ENCODE results near the gene LRRC1.

LRRC1 gene

GRCh38 chr6:53929041-53929820, 134.4 kb downstream of the LRRC1 start:
- DNase-seq = no peak

GRCh38 chr6:53929821-53930120, 135.0 kb downstream of the LRRC1 start:
- no peak for DNase-seq

- no peak for DNase-seq
These were observed 135.5 kb downstream of the LRRC1 start for GRCh38 chr6:53930330-53930729.

GRCh38 chr6:53931086-53931485, 136.3 kb downstream of the LRRC1 start:
- no peak for DNase-seq

- DNase-seq = no peak
These were observed 137.7 kb downstream of the LRRC1 start for GRCh38 chr6:53932516-53932915.

GRCh38 chr6:53934023-53934422, 139.2 kb downstream of the LRRC1 start:
- no peak for DNase-seq

GRCh38 chr6:53937461-53937860, 142.7 kb downstream of the LRRC1 start:
- no peak for DNase-seq

GRCh38 chr6:53938810-53939209, 144.0 kb downstream of the LRRC1 start:
- no peak for DNase-seq

GRCh38 chr6:53939830-53940229, 145.0 kb downstream of the LRRC1 start:
- DNase-seq = no peak

- no peak for DNase-seq
These were observed 148.6 kb downstream of the LRRC1 start for GRCh38 chr6:53943395-53943794.

GRCh38 chr6:53944091-53944490, 149.3 kb downstream of the LRRC1 start:
- no peak for DNase-seq

- DNase-seq = no peak
These were observed 149.7 kb downstream of the LRRC1 start for GRCh38 chr6:53944543-53944942.

GRCh38 chr6:53945765-53946407, 151.1 kb downstream of the LRRC1 start:
- DNase-seq = no peak

- no peak for DNase-seq
These were observed 153.0 kb downstream of the LRRC1 start for GRCh38 chr6:53947780-53948179.

- no peak for DNase-seq
These were observed 156.6 kb downstream of the LRRC1 start for GRCh38 chr6:53951383-53951782.

- DNase-seq = no peak
These were observed 161.4 kb downstream of the LRRC1 start for GRCh38 chr6:53956068-53956711.

- DNase-seq = no peak
These were observed 162.0 kb downstream of the LRRC1 start for GRCh38 chr6:53956804-53957203.

GRCh38 chr6:53959717-53960116, 164.9 kb downstream of the LRRC1 start:
- DNase-seq = no peak

GRCh38 chr6:53960311-53960710, 165.5 kb downstream of the LRRC1 start:
- DNase-seq = no peak

GRCh38 chr6:53961679-53962370, 167.0 kb downstream of the LRRC1 start:
- DNase-seq = no peak

- no peak for DNase-seq
These were observed 167.8 kb downstream of the LRRC1 start for GRCh38 chr6:53962646-53963045.

GRCh38 chr6:53967415-53967814, 172.6 kb downstream of the LRRC1 start:
- no peak for DNase-seq
